Measurements from ENCODE around the gene CBR4. TPM values are rescaled to one million over a fixed set of nuclear protein-coding genes. Genes with fewer than 3 reads are reported as not detected.

CBR4 gene
- total RNA-seq, 1 donor from 2014 or later: 36.0 TPM

- TF ChIP-seq CTCF (conservative IDR thresholded peaks at IDR 0.05): no peak
- no peak overlapping the region for H3K4me3 Mint-ChIP-seq
- H3K4me1 Mint-ChIP-seq: peaks cover 6% of the 10 kb centered on the region
- peak overlapping the region; percentile 3 for H3K27ac Mint-ChIP-seq (ENCODE audit: unreplicated experiment)
- H3K9me3 Mint-ChIP-seq: no peaks in the 10 kb centered on the region
- no peaks in the 10 kb centered on the region for H3K36me3 Mint-ChIP-seq (ENCODE audit: low read depth)
- no peaks in the 10 kb centered on the region for H3K27me3 Mint-ChIP-seq (ENCODE audit: low read depth)
- DNase-seq (ENCODE audit: low read depth, low spot score): no peak
Measured at GRCh38 chr4:169017971-169018370, 7.9 kb upstream of the CBR4 start.

GRCh38 chr4:169015186-169015623, 5.2 kb upstream of the CBR4 start:
- Mint-ChIP-seq H3K4me1 (peaks cover 14% of the 10 kb centered on the region), H3K9me3 (no peaks in the 10 kb centered on the region), H3K27me3 (ENCODE audit: low read depth) (no peaks in the 10 kb centered on the region), H3K27ac (ENCODE audit: unreplicated experiment) (no peak overlapping the region), H3K4me3 (no peak overlapping the region), H3K36me3 (ENCODE audit: low read depth) (no peaks in the 10 kb centered on the region)
- TF ChIP-seq CTCF (conservative IDR thresholded peaks at IDR 0.05): no peak
- DNase-seq (ENCODE audit: low read depth, low spot score): no peak

- Mint-ChIP-seq H3K36me3 (ENCODE audit: low read depth) (no peaks in the 10 kb centered on the region), H3K4me3 (no peak overlapping the region), H3K27me3 (ENCODE audit: low read depth) (no peaks in the 10 kb centered on the region), H3K27ac (ENCODE audit: unreplicated experiment) (no peak overlapping the region), H3K4me1 (peaks cover 17% of the 10 kb centered on the region), H3K9me3 (no peaks in the 10 kb centered on the region)
- DNase-seq (ENCODE audit: low read depth, low spot score): no peak
- TF ChIP-seq CTCF (conservative IDR thresholded peaks at IDR 0.05): no peak
Measured at GRCh38 chr4:169014586-169014985, 4.5 kb upstream of the CBR4 start.

GRCh38 chr4:169013396-169013795, 3.3 kb upstream of the CBR4 start:
- TF ChIP-seq CTCF (conservative IDR thresholded peaks at IDR 0.05): no peak
- H3K4me3 Mint-ChIP-seq: no peak overlapping the region
- H3K36me3 Mint-ChIP-seq (ENCODE audit: low read depth): no peaks in the 10 kb centered on the region
- H3K27ac Mint-ChIP-seq (ENCODE audit: unreplicated experiment): no peak overlapping the region
- H3K9me3 Mint-ChIP-seq: no peaks in the 10 kb centered on the region
- DNase-seq (ENCODE audit: low read depth, low spot score): no peak
- H3K27me3 Mint-ChIP-seq (ENCODE audit: low read depth): no peaks in the 10 kb centered on the region
- peaks cover 28% of the 10 kb centered on the region for H3K4me1 Mint-ChIP-seq

- Mint-ChIP-seq H3K27ac (ENCODE audit: unreplicated experiment) (no peak overlapping the region), H3K36me3 (ENCODE audit: low read depth) (no peaks in the 10 kb centered on the region), H3K9me3 (no peaks in the 10 kb centered on the region), H3K4me3 (peak overlapping the region; percentile 52), H3K27me3 (ENCODE audit: low read depth) (no peaks in the 10 kb centered on the region), H3K4me1 (peaks cover 36% of the 10 kb centered on the region)
- no peak for TF ChIP-seq CTCF (conservative IDR thresholded peaks at IDR 0.05)
- DNase-seq (ENCODE audit: low read depth, low spot score): no peak
Measured at GRCh38 chr4:169012049-169012448, 2.0 kb upstream of the CBR4 start.

Measured in neural crest cell (in vitro differentiated cells).